Liver (tissue), 9 donors: ENCODE results near the gene LMCD1. TPM values are rescaled to one million over a fixed set of nuclear protein-coding genes. Genes with fewer than 3 reads are reported as not detected.

Experiments used
- DNase-seq: peaks from one replicate; pipeline ENCODE4 v3.0.0-alpha.2; 2017; ENCODE audit warnings: low spot score
- H3K27ac ChIP-seq, 2 donors: one replicate each; pipeline ENCODE4 v1.7.0; 2013; ENCODE audit warnings: inconsistent platforms in 2 of 2, low read length in 2 of 2, control low read depth in 1 of 2, low read depth in 1 of 2, mild to moderate bottlenecking in 1 of 2
- H3K27me3 ChIP-seq, 4 donors: one replicate each; pipeline versions ENCODE4 v1.6.1 to v1.7.0; 2013; ENCODE audit warnings: low read length in 3 of 4, inconsistent platforms in 1 of 4, mild to moderate bottlenecking in 1 of 4, moderate library complexity in 1 of 4; ENCODE audit not compliant: control insufficient read depth in 4 of 4, insufficient read depth in 4 of 4
- H3K36me3 ChIP-seq, 4 donors: one replicate each; pipeline versions ENCODE4 v1.6.1 to v1.7.0; 2013; ENCODE audit warnings: low read length in 3 of 4, mild to moderate bottlenecking in 3 of 4, low read depth in 1 of 4, moderate library complexity in 1 of 4; ENCODE audit not compliant: control insufficient read depth in 4 of 4, insufficient read depth in 3 of 4
- H3K4me1 ChIP-seq, 4 donors: one replicate each; pipeline versions ENCODE4 v1.6.1 to v1.7.0; 2013; ENCODE audit warnings: low read length in 3 of 4, mild to moderate bottlenecking in 3 of 4, moderate library complexity in 1 of 4; ENCODE audit not compliant: control insufficient read depth in 4 of 4, insufficient read depth in 4 of 4
- H3K4me3 ChIP-seq, 3 donors: one replicate each; pipeline versions ENCODE4 v1.6.1 to v1.7.0; 2013; ENCODE audit warnings: low read length in 3 of 3, control low read depth in 1 of 3, low read depth in 1 of 3, mild to moderate bottlenecking in 1 of 3
- H3K9ac ChIP-seq, 2 donors: one replicate each; pipeline ENCODE4 v1.7.0; 2013; ENCODE audit warnings: low read length in 2 of 2, mild to moderate bottlenecking in 2 of 2, moderate library complexity in 2 of 2, control low read depth in 1 of 2, low read depth in 1 of 2
- H3K9me3 ChIP-seq, 4 donors: one replicate each; pipeline versions ENCODE4 v1.6.1 to v1.7.0; 2013; ENCODE audit warnings: low read length in 3 of 4; ENCODE audit not compliant: control insufficient read depth in 4 of 4
- ATF3 ChIP-seq: IDR thresholded peaks from 2 replicates; pipeline ENCODE4 v1.6.1; 2016; ENCODE audit warnings: antibody characterized with exemption
- EGR1 ChIP-seq, 2 donors: IDR thresholded peaks; 2 replicates each; pipeline ENCODE4 v1.6.1; 2016 to 2018; ENCODE audit warnings: antibody characterized with exemption in 2 of 2, low read depth in 2 of 2
- FOXA1 ChIP-seq: IDR thresholded peaks from 2 replicates; pipeline ENCODE4 v1.6.1; 2016; ENCODE audit warnings: antibody characterized with exemption
- FOXA2 ChIP-seq: IDR thresholded peaks from 2 replicates; pipeline ENCODE4 v1.6.1; 2016; ENCODE audit warnings: antibody characterized with exemption
- GABPA ChIP-seq, 2 donors: IDR thresholded peaks in 1 of 2; conservative IDR thresholded peaks in 1 of 2; 2 replicates each; pipeline ENCODE4 v1.6.1; 2016; ENCODE audit warnings: antibody characterized with exemption in 2 of 2, mild to moderate bottlenecking in 1 of 2, moderate library complexity in 1 of 2
- HNF4G ChIP-seq: IDR thresholded peaks from 2 replicates; pipeline ENCODE4 v1.6.1; 2016; ENCODE audit warnings: antibody characterized with exemption
- JUND ChIP-seq, 2 donors: IDR thresholded peaks; 2 replicates each; pipeline ENCODE4 v1.6.1; 2016; ENCODE audit warnings: antibody characterized with exemption in 2 of 2
- NR2F2 ChIP-seq: IDR thresholded peaks from 2 replicates; pipeline ENCODE4 v1.6.1; 2016; ENCODE audit warnings: antibody characterized with exemption
- RAD21 ChIP-seq, 2 donors: IDR thresholded peaks; 2 replicates each; pipeline ENCODE4 v1.6.1; 2016; ENCODE audit warnings: antibody characterized with exemption in 2 of 2, mild to moderate bottlenecking in 2 of 2
- RXRA ChIP-seq, 2 donors: IDR thresholded peaks; 2 replicates each; pipeline ENCODE4 v1.6.1; 2017 to 2018; ENCODE audit warnings: antibody characterized with exemption in 2 of 2, mild to moderate bottlenecking in 1 of 2
- TAF1 ChIP-seq: conservative IDR thresholded peaks from 2 replicates; pipeline ENCODE4 v1.6.1; 2016; ENCODE audit warnings: antibody characterized with exemption, mild to moderate bottlenecking
- YY1 ChIP-seq: IDR thresholded peaks from 2 replicates; pipeline ENCODE4 v1.6.1; 2016; ENCODE audit warnings: antibody characterized with exemption, mild to moderate bottlenecking
- ZBTB33 ChIP-seq: IDR thresholded peaks from 2 replicates; pipeline ENCODE4 v1.6.1; 2016; ENCODE audit warnings: antibody characterized with exemption
- WGBS: extraction: QIAGEN DNeasy Blood & Tissue Kit; methylation state at CpG from one replicate; pipeline ENCODE4 v1.1.7; 2013; 5-methylcytosine and 5-hydroxymethylcytosine counted together
- polyA plus RNA-seq, 2 donors: library from polyadenylated mRNA; stranded (reverse) in 1 of 2; unstranded in 1 of 2; fragments of 200-250 nt in 1 of 2; fragments of >200 nt in 1 of 2; fragmentation: Nextera tagmentation in 1 of 2; extraction: Ambion mirVana in 1 of 2; gene quantifications; one replicate each; pipeline versions ENCODE4 v1.2.1 to v1.2.3, GENCODE V29; 2013 to 2015
- total RNA-seq, 2 donors: library from RNA; depleted of rRNA; stranded (reverse); fragments of >200 nt; gene quantifications; one replicate each; pipeline ENCODE4 v1.2.3, GENCODE V29; 2014
- TF ChIP-seq, protein P1 (sequence below): fragments of 150-350 bp; IDR thresholded peaks from 2 replicates; pipeline ENCODE4 v1.5.1; 2017; ENCODE audit warnings: improper control_type of control experiment, low read depth, low read length; ENCODE audit not compliant: missing input control
- TF ChIP-seq, protein P2 (sequence below): IDR thresholded peaks from 2 replicates; pipeline ENCODE4 v1.6.1; 2016; ENCODE audit warnings: antibody characterized with exemption
- donor health status: healthy.
- donor health status: healthy.
- donor health status: healthy.
- donor health status: healthy.
- donor health status: healthy.

Gene LMCD1
- total and polyA plus RNA-seq, 4 donors, result 3.1 to 8.3 (median 6.0) TPM

- Histone ChIP-seq H3K27ac (no peak overlapping the region), H3K9ac (no peak overlapping the region)
Observed at GRCh38 chr3:8517487-8517886, 15.9 kb downstream of the LMCD1 start.

DNA sequence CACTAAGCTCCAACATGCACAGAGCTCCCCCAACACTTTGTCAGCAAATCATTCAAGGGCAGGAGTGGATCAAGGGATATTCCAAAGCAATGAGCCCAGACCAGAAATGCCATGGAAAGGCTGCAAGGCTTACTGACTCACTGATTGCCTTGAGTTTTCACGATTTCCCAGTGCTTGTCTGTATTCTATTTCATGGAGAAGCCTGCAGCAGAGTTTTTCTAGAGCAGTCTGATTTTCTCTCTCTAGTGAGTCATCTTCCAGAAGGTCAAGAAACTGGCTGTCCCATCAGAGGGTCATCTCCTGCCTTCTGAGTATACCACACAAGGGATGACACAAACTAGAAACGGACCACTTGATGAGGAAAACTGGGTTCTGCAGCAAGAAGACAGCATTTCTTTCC lies 16.5 kb downstream of the LMCD1 start:
- Histone ChIP-seq H3K27ac (no peak overlapping the region), H3K4me3 (no peak overlapping the region), H3K36me3 (no peaks in the 10 kb centered on the region), H3K9me3 (no peaks in the 10 kb centered on the region), H3K9ac (no peak overlapping the region), H3K4me1 (no peaks in the 10 kb centered on the region), H3K27me3 (no peaks in the 10 kb centered on the region)
- WGBS, result 89% methylated on average over 2 of the region's 2 CpGs
- DNase-seq, result no peak
- TF ChIP-seq NR2F2 (no peak), HNF4G (no peak), TAF1 (no peak), ATF3 (no peak), EGR1 (IDR thresholded peaks at IDR 0.05; ENCODE audit: low read depth in 2 of 2) (no peak), RXRA (IDR thresholded peaks at IDR 0.05) (no peak), YY1 (no peak)

More at GRCh38 chr3:8517487-8517886, 15.9 kb downstream of the LMCD1 start:
- 82% methylated on average over 2 of the region's 2 CpGs for WGBS
- H3K27me3 ChIP-seq, result no peaks in the 10 kb centered on the region
- H3K9me3 ChIP-seq, result no peaks in the 10 kb centered on the region
- H3K4me3 ChIP-seq, result no peak overlapping the region
- H3K36me3 ChIP-seq, result no peaks in the 10 kb centered on the region
- no peaks in the 10 kb centered on the region for H3K4me1 ChIP-seq
- TF ChIP-seq FOXA2, result no peak
- TF ChIP-seq JUND (IDR thresholded peaks at IDR 0.05), result no peak
- TF ChIP-seq TAF1, result no peak
- TF ChIP-seq, protein P1, sequence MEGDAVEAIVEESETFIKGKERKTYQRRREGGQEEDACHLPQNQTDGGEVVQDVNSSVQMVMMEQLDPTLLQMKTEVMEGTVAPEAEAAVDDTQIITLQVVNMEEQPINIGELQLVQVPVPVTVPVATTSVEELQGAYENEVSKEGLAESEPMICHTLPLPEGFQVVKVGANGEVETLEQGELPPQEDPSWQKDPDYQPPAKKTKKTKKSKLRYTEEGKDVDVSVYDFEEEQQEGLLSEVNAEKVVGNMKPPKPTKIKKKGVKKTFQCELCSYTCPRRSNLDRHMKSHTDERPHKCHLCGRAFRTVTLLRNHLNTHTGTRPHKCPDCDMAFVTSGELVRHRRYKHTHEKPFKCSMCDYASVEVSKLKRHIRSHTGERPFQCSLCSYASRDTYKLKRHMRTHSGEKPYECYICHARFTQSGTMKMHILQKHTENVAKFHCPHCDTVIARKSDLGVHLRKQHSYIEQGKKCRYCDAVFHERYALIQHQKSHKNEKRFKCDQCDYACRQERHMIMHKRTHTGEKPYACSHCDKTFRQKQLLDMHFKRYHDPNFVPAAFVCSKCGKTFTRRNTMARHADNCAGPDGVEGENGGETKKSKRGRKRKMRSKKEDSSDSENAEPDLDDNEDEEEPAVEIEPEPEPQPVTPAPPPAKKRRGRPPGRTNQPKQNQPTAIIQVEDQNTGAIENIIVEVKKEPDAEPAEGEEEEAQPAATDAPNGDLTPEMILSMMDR, result no peak
- TF ChIP-seq HNF4G, result no peak
- TF ChIP-seq ZBTB33, result no peak
- TF ChIP-seq GABPA (IDR thresholded peaks at IDR 0.05 in 1 of 2, conservative IDR thresholded peaks at IDR 0.05 in 1 of 2), result no peak
- no peak for DNase-seq

DNA sequence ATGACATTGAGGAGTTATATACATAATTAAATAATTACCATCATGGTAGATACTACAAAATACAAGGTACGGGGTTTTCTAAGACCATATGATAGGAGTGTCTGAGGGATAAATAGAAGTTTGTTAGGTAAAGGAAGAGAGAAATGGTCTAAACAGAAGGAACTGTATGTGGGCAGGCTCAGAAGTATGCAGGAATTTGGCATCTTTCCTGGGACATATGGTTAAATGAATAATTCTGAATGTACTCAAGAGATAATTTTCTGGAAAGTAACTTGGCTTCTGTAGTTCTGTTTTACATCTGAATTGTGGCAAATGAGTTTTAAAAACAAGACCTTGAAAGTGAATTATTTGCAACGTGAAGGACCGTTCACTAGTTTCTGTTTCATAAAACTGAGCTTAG lies 17.5 kb downstream of the LMCD1 start:
- no peaks in the 10 kb centered on the region for H3K9me3 ChIP-seq
- H3K4me3 ChIP-seq, result no peak overlapping the region
- TF ChIP-seq GABPA (IDR thresholded peaks at IDR 0.05 in 1 of 2, conservative IDR thresholded peaks at IDR 0.05 in 1 of 2) (no peak), RAD21 (IDR thresholded peaks at IDR 0.05) (no peak), FOXA1 (no peak), FOXA2 (no peak), NR2F2 (no peak), HNF4G (no peak)
- TF ChIP-seq, protein P2, sequence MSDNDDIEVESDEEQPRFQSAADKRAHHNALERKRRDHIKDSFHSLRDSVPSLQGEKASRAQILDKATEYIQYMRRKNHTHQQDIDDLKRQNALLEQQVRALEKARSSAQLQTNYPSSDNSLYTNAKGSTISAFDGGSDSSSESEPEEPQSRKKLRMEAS, result no peak
- no peaks in the 10 kb centered on the region for H3K36me3 ChIP-seq
- no peak overlapping the region for H3K27ac ChIP-seq
- 89% methylated on average over 3 of the region's 3 CpGs for WGBS
- no peak overlapping the region for H3K9ac ChIP-seq
- DNase-seq, result no peak
- H3K4me1 ChIP-seq, result no peaks in the 10 kb centered on the region
- H3K27me3 ChIP-seq, result no peaks in the 10 kb centered on the region
